DMS153 treated with DMSO at 0.1 percent for 48 hours (cell line): Measurements from ENCODE around the gene CHP2.

ENCODE experiments used
- DNase-seq: peaks from one replicate; lab custom pipeline; 2025; ENCODE audit not compliant: unreplicated experiment; lab: John Stamatoyannopoulos, UW

CHP2 gene

GRCh38 chr16:23803591-23804123 is 48.8 kb downstream of the CHP2 start:
- peak; percentile 74 for DNase-seq

- no peak for DNase-seq
These were observed 52.2 kb downstream of the CHP2 start for GRCh38 chr16:23807028-23807427.
